CD4-positive, alpha-beta T cell treated with Interferon alpha-2 for 1 hour (primary cell): ENCODE measurements around the gene ZNF514.
A peak's percentile ranks its signal among the peaks of the same experiment; 100 is the strongest.

Experiments used
- DNase-seq, 2 donors: peaks; one replicate each; pipeline ENCODE4 v3.0.0-alpha.2; 2020 to 2022

The ZNF514 gene

DNA sequence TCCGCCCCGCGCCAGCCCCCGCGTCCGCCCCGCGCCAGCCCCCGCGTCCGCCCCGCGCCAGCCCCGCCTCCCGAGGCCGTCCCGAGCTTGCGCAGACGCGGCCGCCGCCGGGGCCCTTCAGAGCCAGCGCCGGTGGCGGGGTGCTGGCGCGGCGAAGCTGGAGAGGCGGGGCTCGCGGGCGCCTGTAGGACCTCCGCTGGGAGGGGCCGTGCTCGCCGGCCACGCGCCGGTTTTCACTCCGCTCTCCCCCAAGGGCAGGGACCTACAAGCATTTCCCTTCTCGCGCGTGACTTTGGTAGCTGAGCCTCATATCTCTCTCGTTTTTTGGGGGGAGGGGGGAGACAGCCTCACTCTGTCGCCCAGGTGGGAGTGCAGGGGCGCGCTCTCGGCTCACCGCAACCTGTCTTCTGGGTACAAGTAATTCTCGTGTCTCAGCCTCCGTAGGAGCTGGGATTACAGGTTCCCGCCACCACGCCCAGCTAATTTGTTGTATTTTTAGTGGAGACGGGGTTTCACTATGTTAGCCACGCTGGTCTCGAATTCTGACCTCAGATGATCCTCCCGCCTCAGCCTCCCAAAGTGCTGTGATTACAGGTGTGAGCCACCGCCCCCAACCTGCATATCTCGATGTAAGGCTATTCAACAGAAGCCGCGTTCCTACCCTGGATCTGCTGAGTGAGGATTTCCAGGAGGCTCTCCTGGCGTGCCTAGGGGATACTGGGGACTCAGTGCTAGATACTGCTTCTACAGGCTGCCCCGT lies at the start of gene ZNF514:
Gene ZNF514 (minus strand): TSS at position 159 of the 760 bp plus-strand sequence. CDS start 6,595 bp downstream, outside the sequence.
- DNase-seq, result peak; percentile 75 to 85

GRCh38 chr2:95208106-95208505 lies 48.5 kb upstream of the ZNF514 start:
- DNase-seq, result no peak

DNA sequence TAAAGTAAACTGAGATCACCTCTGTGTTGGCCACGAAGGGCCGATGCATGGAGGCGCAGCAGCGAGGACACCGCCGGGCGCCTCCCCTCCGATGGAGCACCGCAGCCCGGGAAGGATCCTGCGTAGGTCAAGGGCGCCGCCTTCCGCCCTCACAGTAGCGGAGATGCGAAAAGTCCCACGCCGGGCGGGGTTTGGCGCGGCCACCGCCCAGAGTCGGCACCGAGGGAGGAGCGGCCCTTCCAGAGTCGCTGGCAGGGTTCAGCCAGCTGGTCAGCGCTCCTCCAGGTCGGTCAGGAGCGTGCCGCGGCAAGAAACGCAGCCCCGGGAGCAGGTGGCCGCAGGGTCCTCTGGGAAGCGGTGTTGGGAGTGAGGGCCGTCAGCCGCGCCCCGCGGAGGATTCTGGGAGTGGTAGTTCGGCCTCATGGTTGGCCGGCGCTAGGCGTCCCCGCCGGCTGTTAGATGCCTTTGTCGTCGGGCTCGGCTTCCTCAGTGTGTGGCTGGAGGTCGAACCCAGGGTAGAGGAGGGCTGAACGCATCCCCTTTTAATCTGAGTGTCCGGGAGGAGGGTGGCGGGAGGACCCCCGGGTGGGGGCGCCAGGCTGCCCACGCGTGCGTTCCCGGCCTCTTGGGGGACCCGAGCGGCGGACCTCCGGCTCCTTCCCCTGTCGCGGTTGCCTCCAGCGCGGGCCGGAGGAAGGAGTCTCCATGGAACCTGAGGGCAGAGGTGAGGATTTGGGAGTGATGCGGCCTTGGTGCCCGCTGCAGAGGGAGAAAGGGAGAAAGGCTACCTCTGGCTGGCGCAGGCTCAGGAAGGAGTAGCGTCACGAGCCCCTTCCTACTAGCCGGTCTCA lies 47.7 kb upstream of the ZNF514 start, which contains the start of gene ZNF892:
Gene ZNF892 (plus strand): TSS at position 411 of the 851 bp plus-strand sequence. CDS start 295 bp downstream, at position 706.
- peak; percentile 77 to 82 for DNase-seq

DNA sequence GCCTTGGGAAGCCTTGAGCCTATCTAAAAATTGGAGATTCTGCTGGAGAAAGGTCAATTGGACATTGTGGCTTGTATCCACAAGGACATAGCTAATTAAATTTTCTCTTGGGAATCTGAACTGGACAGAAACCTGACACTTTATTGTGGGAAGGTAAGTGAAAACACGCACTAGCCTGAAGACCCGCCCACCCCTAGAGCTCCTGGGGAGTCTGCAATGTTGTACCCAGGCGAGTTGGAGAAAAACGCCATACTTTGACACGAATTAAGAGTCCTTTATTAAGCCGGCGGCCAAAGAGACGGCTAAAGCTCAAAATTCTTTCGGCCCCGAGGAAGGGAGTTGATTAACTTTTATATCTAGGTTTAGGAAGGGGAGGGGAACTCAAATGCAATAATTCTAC lies 46.4 kb upstream of the ZNF514 start:
- DNase-seq, result no peak

GRCh38 chr2:95204396-95204795 lies 44.7 kb upstream of the ZNF514 start:
- no peak for DNase-seq

- DNase-seq, result no peak
These were observed 44.3 kb upstream of the ZNF514 start for GRCh38 chr2:95203911-95204310.

DNA sequence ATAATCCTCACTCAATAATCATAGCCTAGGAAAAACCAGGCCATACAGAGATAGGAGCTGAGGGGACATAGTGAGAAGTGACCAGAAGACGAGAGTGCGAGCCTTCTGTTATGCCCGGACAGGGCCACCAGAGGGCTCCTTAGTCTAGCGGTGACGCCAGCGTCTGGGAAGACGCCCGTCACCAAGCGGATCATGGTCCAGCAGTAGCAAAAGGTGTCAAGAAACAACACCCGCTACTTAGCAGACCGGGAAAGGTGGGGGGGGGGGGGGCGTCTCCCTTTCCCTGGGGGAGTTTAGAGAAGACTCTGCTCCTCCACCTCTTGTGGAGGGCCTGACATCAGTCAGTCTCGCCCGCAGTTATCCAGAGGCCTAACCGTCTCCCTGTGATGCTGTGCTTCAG lies 33.3 kb upstream of the ZNF514 start:
- peak; percentile 32 to 45 for DNase-seq

DNA sequence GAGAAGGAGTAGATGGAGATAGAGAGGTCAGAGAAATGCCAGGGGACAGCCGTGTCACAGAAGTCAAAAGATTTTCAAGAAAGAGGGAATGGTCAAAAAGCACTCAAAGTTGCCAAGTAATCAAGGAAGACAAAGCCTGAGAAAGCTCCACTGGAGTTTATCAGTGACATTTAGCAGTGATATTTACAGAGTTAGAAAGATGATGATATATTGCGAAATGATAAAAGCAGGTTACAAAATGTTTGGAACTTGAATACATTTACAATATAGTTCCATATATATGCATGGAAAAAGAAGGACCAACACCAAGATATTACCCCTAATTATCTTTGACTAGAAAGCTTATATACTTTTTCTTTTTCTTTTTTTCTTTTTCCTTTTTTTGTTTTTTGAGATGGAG lies 26.3 kb upstream of the ZNF514 start:
- no peak for DNase-seq

DNA sequence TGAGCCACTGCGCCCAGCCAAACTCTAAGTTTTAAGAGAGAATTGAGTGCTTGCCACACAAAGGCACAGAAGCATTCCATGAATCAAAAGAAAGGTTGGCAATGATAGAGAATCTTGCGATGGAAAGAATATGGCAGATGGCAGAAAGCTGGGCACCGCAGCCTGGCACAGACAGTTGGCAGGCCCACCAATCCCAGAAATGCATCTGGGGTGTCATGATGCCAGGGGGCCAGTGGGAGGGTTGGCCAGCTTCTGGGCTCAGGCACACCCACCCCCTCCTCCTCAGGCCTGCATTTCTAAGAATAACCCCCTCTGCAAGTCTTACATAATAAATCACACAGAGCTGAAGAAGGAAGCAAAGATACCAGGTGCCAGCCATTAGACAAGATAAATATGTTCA lies 25.5 kb upstream of the ZNF514 start:
- no peak for DNase-seq

DNA sequence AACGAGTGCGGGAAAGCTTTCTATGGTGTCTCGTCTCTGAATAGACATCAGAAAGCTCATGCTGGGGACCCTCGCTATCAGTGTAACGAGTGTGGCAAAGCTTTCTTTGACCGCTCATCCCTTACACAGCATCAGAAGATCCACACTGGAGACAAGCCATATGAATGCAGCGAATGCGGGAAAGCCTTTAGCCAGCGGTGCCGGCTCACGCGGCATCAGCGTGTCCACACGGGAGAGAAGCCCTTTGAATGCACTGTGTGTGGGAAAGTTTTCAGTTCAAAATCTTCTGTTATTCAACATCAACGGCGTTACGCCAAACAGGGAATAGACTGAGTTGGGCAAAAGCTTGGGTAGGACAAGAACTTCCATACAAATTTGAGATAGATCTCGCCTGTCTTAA lies 22.1 kb upstream of the ZNF514 start:
- no peak for DNase-seq

- no peak for DNase-seq
These were observed 19.8 kb upstream of the ZNF514 start for GRCh38 chr2:95179451-95179850.

DNA sequence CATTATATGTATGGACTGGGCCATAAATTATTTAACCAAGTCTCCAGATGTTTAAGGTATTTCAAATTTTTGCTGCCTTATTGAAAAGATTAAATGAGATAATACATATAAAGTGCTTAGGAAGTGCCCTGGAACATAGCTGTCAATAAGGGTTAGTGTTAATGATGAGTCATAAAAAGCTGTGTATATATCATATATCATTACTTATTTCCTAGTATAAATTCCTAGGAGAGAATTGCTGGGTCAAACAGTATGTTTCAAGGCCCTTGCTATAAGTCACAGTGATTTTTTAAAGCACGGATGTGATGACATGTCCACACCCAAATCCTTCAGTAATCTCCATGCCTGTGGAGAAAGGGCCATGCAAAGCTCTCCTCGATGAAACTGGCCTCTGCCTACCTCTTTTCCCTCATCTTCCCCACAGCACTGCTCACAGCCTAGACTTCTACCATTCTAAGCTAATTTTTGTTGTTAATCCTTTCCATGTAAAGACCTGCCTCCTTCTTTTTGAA lies 14.4 kb upstream of the ZNF514 start:
- no peak for DNase-seq

GRCh38 chr2:95171902-95172301 lies 12.3 kb upstream of the ZNF514 start:
- DNase-seq, result no peak

DNA sequence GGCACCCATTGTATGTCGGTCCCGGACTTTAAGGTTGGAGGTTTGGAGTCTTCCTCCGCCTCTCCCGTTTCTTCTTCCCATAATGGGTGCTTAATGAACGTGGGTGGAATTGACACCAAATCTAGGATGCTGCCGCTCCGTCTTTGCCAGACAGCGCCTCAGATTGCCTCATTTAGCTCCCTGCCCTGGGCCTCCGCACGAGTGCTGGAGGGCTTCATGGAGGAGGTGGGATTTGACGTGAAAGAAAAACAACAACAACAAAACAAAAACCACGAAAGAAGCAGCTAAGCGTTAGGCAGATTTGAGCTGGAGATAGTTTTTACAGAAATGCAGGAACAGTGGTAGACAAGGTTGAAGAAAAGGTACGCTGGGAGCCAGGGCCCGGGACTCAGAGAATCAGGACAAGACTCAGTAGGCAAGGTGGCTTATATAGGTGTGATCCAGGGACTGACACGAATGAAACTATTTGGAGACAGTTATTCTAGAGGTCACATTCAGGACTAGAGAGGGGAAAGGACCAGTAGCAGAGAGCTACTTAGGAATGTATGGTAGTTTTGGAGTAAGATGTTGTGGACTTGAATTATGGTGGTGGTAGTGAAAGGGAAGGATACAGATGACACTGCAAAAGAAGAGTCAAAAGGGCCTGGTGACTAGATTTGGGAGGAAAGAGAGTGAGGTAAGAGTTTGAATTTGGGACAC lies 6.6 kb upstream of the ZNF514 start:
- DNase-seq, result no peak

DNA sequence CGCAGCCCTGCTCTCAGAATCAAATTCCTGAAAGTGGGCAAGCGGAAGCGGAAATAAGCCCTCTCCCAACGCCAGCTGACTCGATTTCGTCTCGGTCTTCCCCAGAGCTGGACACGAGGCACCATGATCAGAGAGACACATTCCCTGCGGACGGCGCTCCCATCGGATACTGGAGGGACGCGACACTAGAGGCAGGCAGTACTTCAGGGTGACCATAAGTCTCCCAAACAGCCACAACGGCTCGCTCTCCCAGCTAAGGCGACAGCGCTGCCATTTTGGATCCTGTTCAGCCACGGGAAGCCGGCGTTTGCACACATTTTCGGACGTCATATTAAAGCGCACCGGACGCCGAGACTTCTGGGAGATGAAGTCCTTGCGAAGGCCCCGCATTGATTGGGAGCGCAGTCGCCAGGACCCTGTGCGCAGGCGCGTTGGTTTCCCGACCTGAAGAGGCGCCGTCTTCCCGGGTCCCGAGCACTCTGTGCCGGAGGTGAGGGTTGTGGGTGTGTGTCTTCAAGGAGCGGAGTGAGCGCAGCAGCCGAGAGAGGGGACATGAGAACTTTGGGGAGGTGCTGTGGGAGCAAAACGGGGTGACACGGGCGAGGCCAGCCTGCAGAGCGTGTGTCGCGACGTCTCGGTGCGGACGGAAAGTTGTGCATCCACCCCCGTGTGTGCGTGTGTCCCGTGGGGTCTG lies 5.9 kb upstream of the ZNF514 start, which contains the start of gene ZNF2:
Gene ZNF2 (plus strand): TSS at position 439 of the 694 bp plus-strand sequence. CDS start 10,418 bp downstream, outside the sequence.
- DNase-seq, result peak; percentile 96 to 97

DNA sequence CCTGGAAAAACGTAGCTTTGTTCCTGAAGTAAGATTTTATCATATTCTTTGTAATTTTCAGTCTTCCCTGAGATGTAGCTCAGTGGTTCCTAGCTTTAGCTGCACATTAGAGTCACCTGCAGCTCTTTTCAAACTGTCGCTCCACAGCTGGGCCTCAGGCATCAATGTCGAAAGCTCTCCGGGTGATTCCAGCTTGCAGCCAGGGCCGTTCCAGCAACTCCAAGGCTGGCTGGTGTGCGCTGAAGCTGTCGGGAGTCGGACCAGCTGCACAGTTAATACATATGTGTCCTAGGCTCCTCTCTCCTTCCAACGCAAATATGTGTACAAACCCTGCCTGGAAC lies 5.4 kb upstream of the ZNF514 start:
- no peak for DNase-seq

DNA sequence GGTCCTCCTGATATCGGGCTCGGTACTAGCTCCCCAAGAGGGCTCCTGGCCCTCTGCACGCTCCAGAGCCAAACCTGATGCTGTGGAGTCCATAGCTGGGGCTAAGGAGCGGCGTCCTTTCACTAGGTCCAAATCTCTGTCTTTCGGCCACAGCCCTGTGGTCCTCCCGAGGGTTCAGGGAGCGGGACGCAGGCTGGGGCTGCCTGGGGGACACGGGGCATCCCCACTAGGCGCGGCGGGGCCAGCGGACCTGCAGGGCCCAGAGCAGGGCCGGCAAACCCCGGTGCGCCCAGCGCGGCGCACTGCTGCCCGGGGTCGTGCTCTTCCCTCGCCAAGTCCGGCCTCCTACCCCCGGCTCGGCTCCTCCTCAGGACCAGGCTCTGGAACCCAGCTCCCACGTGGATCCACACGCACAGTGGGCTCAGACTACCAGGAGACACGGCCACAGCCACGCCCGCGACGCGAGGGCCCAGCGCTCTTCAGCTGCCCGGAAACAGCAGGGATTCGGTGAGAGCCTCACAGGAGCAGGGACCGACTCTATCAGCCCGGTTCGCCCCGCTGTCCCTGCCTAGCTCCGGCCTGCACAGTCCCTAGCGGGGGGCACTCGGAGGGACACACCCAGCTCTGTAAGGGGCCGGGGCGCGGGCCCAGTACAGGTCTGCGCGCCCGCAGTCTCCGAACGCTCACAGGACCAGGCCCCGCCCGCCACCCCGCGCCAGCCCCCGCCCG lies 593 bp downstream of the ZNF514 start:
- no peak for DNase-seq

DNA sequence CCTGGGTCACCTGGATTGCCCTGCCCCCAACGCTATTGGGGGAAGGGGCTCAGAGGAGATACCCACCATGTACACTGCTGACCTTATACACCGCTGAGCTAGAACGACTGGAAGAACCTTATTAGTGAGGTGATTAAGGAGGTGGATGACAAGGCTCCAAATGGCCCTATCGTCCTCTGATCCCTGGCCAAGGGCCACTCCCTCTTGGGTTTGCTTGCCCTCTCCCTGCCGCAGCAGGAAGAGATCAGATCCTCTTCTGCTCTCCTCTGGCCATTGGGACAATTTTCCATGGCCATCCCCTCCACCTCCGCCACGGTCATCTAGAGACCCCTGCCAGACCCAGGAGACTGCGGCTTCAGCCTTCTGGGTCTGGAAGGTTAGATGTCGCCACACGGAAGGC lies 1.2 kb downstream of the ZNF514 start:
- no peak for DNase-seq

DNA sequence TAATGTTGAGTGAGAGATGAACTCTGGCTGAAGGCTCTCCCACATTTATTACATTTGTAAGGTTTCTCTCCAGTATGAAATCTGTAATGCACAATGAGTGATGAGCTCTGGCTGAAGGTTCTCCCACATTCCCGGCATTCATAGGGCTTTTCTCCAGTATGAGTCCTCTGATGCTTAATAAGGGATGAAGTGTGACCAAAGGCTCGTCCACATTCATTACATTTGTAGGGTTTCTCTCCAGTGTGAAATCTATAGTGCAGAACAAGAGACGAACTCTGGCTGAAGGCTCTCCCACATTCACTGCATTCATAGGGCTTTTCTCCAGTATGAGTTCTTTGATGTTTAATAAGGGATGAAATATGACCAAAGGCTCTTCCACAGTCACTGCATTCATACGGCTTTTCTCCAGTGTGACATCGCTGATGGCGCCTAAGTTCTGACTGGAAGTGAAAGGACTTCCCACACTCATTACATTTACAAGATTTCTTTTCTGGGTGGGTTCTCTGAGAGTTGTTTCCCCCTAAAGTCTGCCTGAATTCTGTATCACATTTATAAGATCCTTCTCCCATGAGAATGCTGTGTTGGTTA lies 10.2 kb downstream of the ZNF514 start:
- DNase-seq, result no peak

DNA sequence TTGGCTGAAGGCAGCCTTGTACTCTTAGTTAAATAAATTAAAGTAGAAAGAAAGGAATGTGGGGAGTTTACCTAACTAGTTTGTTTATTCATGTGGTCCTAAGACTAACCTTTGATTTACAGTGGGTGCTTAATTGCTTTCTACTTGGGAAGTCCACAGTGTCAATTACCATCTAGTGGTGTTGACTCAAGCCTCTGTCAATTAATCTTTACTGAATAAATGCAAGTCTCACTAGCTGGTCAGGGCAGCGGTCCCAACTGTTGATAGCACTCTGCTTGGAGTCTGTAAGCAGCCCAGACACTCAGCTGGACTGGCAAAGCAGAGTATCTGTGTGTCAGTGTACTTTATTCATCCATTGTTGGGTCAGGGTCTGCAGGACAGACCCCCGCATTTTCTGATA lies 15.8 kb downstream of the ZNF514 start:
- no peak for DNase-seq

DNA sequence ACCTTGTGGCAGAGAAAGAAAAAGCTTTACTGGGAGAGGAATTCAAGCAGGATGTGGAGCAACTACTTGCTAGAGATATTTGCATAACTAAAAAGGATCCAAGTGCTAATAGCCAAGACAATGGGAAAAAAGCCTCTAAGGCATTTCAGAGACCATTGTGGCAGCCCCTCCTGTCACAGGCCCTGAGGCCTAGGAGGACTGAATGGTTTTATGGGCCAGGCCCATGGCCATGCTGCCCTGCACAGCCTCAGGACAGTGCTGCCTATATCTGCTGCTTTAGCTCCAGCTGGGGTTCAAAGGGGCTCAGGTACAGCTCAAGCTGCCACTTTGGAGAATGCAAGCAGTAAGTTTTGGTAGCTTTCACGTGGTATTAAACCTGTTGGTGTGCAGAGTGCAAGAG lies 20.9 kb downstream of the ZNF514 start:
- DNase-seq, result no peak
